ENCODE measurements around the gene POLR3G.

Gene POLR3G

DNA sequence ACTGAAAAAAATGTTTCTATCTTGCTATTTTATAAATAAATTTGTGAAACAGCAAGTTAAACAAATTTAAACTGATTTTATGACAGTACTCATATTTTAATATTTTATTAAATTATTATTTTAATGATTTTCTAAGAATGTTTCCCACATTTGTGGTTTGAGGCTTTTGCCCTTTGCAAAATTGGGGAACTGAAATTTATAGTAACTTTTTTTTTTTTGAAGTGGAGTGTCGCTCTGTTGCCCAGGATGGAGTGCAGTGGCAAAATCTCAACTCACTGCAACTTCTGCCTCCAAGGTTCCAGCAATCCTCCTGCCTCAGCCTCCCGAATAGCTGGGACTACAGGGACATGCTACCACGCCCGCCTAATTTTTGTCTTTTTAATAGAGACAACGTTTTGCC, 76.7 kb downstream of the POLR3G start:
- no peak overlapping the region for H3K4me3 ChIP-seq (ENCODE audit: low read length)
- no peak for TF ChIP-seq ZNF274 (IDR thresholded peaks at IDR 0.05; ENCODE audit: low read depth, low read length)

DNA sequence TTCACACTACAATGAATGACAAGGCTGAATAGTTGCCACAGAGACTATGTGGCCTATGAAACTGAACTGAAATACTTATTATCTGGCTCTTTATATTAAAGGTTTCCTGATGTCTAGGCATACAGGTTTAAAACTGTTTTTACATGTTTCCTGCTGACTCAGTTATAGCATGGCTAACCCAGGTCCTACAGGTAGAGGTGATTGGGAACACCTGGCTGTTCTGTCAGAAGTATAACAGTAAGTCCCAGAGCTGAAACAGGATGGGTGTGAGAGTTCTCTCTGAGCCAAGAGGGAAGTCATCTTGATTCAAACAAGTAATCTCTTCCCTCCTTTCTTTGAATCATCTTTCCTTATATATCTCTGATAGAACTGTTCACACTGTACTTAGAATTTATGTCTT, 79.0 kb downstream of the POLR3G start:
- no peak overlapping the region for H3K4me3 ChIP-seq (ENCODE audit: low read length)
- no peak for TF ChIP-seq ZNF274 (IDR thresholded peaks at IDR 0.05; ENCODE audit: low read depth, low read length)

DNA sequence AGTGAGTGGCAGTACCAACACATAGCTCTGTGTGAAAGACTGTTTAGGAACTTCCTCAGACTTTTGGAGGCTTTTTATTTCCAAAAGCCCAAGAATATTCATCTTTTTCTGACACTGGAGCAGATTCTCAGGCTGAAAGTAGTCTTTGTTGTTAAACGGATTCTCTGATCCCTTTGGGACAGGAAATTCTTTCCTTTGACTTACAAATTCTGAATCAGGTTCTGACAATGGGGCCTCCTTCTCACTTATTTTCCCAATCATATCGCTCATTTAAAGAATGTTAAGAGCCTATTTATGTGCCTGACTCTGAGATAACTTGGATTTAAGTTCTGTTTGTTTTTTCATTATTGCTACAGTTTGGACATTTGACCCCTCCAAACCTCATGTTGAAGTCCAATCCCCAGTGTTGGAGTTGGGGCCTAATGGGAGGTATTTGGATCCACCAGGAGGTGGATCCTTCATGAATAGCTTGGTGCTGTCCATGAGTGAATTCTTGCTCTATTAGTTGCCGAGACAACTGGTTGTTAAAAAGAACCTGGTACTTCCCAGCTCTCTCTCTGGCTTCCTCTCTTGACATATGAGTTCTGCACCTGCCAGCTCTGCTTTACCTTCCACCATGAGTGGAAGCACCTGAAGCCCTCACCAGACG, 79.8 kb downstream of the POLR3G start:
- H3K4me3 ChIP-seq (ENCODE audit: low read length): no peak overlapping the region
- no peak for TF ChIP-seq ZNF274 (IDR thresholded peaks at IDR 0.05; ENCODE audit: low read depth, low read length)

- TF ChIP-seq ZNF274 (IDR thresholded peaks at IDR 0.05; ENCODE audit: low read depth, low read length): no peak
- H3K4me3 ChIP-seq (ENCODE audit: low read length): no peak overlapping the region
Observed at GRCh38 chr5:90555666-90556065, 81.0 kb downstream of the POLR3G start.

- TF ChIP-seq ZNF274 (IDR thresholded peaks at IDR 0.05; ENCODE audit: low read depth, low read length): no peak
- no peak overlapping the region; the same call in 1 of the 2 replicates for H3K4me3 ChIP-seq (ENCODE audit: low read length)
Observed at GRCh38 chr5:90557391-90557790, 82.7 kb downstream of the POLR3G start.

DNA sequence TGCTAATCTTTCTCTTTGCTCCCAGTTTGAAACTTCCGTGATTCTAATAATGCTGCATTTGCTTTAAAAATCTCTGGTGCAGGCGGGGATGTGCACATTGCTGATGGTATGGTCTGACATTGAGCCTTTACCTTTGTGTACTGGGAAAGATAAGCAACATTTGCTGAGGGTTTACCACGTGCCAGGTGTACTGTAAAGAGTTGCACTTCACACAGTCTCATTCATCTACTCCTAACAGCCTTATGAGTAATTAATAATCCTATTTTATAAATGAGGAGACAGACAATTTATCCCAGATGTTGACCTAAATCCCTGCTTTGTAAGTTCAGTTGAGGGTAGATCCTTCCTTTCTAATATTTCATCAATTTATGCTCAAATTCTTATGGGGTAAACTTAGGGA, 83.2 kb downstream of the POLR3G start:
- peak overlapping the region; percentile 35; the same call in 1 of the 2 replicates for H3K4me3 ChIP-seq (ENCODE audit: low read length)
- TF ChIP-seq ZNF274 (IDR thresholded peaks at IDR 0.05; ENCODE audit: low read depth, low read length): no peak

GRCh38 chr5:90558344-90559192, 83.9 kb downstream of the POLR3G start, which contains the start of gene ADGRV1:
TSS of gene ADGRV1 (plus strand) at chr5:90558797. CDS start at chr5:90558896, 99 bp downstream.
- H3K4me3 ChIP-seq (ENCODE audit: low read length): peak within 1 kb of the TSS; percentile 43
- TF ChIP-seq ZNF274 (IDR thresholded peaks at IDR 0.05; ENCODE audit: low read depth, low read length): no peak

- no peak overlapping the region for H3K4me3 ChIP-seq (ENCODE audit: low read length)
- no peak for TF ChIP-seq ZNF274 (IDR thresholded peaks at IDR 0.05; ENCODE audit: low read depth, low read length)
Observed at GRCh38 chr5:90560771-90561170, 86.1 kb downstream of the POLR3G start.

- no peak overlapping the region for H3K4me3 ChIP-seq (ENCODE audit: low read length)
- no peak for TF ChIP-seq ZNF274 (IDR thresholded peaks at IDR 0.05; ENCODE audit: low read depth, low read length)
Observed at GRCh38 chr5:90561766-90562165, 87.1 kb downstream of the POLR3G start.

DNA sequence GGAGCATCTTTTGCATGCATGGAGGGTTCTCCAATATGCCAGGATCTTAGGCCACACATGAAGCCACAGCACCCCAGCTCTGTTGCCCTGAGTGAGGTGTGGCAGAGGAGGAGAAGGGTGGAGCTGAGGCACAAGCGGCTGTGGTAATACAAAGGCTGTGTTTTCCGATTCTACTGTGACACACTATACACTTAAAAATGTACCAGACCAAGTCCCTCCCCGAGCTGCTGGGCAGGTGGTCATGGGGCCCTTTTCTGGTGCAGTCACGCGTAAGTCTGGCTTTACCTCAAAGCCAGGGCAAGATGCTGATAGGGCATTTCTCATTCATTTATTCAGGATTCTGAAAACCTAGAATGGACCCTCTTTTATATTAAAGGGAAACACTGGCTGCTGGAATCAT, 87.7 kb downstream of the POLR3G start:
- TF ChIP-seq ZNF274 (IDR thresholded peaks at IDR 0.05; ENCODE audit: low read depth, low read length): no peak
- no peak overlapping the region for H3K4me3 ChIP-seq (ENCODE audit: low read length)

DNA sequence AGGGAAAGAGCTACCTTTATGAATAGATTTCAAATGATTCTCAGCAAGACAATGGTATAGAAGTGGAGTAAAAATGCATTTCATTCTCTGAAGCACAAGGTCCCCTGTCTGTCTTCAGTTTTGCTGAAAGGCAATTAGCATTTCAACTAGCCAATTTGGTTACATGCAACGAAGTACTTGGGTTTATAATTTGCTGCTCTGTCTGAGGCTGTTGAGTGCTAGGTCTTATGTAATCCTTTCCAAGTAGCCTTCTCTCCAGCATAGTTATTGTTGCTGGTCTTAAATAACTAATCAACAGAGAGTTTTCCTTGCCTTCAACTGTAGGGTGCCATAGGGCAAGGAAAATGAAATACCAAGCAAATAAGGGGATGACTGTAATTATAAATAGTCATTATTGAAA, 88.4 kb downstream of the POLR3G start:
- no peak overlapping the region for H3K4me3 ChIP-seq (ENCODE audit: low read length)
- no peak for TF ChIP-seq ZNF274 (IDR thresholded peaks at IDR 0.05; ENCODE audit: low read depth, low read length)
